Suprapubic skin (tissue), 4 donors: ENCODE data around the gene ARAP2.

Experiments used
- CTCF ChIP-seq, 2 donors: fragments of 200-600 bp in 1 of 2; fragments of 450-650 bp in 1 of 2; sonication (generic) in 1 of 2; IDR thresholded peaks; one replicate each; pipeline ENCODE4 v1.5.1; 2016 to 2019; ENCODE audit warnings: antibody characterized with exemption in 2 of 2, mild to moderate bottlenecking in 1 of 2, moderate library complexity in 1 of 2
- EP300 ChIP-seq: sonication (generic); formaldehyde crosslinking; IDR thresholded peaks from one replicate; pipeline ENCODE4 v1.6.1; 2017; ENCODE audit warnings: antibody characterized with exemption
- POLR2A ChIP-seq, 2 donors: fragments of 450-650 bp; IDR thresholded peaks; one replicate each; pipeline ENCODE4 v1.6.1; 2017; ENCODE audit warnings: antibody characterized with exemption in 2 of 2, mild to moderate bottlenecking in 2 of 2, moderate library complexity in 2 of 2
- POLR2AphosphoS5 ChIP-seq, 3 donors: sonication (generic); formaldehyde crosslinking; IDR thresholded peaks; one replicate each; pipeline ENCODE4 v1.6.1; 2017; ENCODE audit warnings: antibody characterized with exemption in 3 of 3

GRCh38 chr4:36269533-36270173, 25.3 kb upstream of the ARAP2 start:
- TF ChIP-seq POLR2A (IDR thresholded peaks at IDR 0.05) (no peak), CTCF (IDR thresholded peaks at IDR 0.05) (no peak), POLR2AphosphoS5 (IDR thresholded peaks at IDR 0.05) (no peak), EP300 (no peak)
